Pulmonary artery endothelial cell (primary cell): ENCODE measurements around the gene DGKD. TPM values are rescaled to one million over a fixed set of nuclear protein-coding genes. Genes with fewer than 3 reads are reported as not detected.
"Not testable (repeated sequence)": the region's sequence is repeated elsewhere in the genome, so short reads cannot be mapped to it uniquely, and the experiment has no call there.

Source experiments
- DNase-seq: peaks from one replicate; pipeline ENCODE4 v3.0.0-alpha.2; 2011; ENCODE audit warnings: low read depth, low spot score
- total RNA-seq: library from RNA; depleted of rRNA; stranded (reverse); fragments of >200 nt; gene quantifications from 2 replicates; pipeline ENCODE4 v1.2.3, GENCODE V29; 2014

Gene DGKD, protein sequence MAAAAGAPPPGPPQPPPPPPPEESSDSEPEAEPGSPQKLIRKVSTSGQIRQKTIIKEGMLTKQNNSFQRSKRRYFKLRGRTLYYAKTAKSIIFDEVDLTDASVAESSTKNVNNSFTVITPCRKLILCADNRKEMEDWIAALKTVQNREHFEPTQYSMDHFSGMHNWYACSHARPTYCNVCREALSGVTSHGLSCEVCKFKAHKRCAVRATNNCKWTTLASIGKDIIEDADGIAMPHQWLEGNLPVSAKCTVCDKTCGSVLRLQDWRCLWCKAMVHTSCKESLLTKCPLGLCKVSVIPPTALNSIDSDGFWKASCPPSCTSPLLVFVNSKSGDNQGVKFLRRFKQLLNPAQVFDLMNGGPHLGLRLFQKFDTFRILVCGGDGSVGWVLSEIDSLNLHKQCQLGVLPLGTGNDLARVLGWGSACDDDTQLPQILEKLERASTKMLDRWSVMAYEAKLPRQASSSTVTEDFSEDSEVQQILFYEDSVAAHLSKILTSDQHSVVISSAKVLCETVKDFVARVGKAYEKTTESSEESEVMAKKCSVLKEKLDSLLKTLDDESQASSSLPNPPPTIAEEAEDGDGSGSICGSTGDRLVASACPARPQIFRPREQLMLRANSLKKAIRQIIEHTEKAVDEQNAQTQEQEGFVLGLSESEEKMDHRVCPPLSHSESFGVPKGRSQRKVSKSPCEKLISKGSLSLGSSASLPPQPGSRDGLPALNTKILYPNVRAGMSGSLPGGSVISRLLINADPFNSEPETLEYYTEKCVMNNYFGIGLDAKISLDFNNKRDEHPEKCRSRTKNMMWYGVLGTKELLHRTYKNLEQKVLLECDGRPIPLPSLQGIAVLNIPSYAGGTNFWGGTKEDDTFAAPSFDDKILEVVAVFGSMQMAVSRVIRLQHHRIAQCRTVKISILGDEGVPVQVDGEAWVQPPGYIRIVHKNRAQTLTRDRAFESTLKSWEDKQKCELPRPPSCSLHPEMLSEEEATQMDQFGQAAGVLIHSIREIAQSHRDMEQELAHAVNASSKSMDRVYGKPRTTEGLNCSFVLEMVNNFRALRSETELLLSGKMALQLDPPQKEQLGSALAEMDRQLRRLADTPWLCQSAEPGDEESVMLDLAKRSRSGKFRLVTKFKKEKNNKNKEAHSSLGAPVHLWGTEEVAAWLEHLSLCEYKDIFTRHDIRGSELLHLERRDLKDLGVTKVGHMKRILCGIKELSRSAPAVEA
- total RNA-seq = 6.9 and 9.1 TPM in 2 replicates

DNA sequence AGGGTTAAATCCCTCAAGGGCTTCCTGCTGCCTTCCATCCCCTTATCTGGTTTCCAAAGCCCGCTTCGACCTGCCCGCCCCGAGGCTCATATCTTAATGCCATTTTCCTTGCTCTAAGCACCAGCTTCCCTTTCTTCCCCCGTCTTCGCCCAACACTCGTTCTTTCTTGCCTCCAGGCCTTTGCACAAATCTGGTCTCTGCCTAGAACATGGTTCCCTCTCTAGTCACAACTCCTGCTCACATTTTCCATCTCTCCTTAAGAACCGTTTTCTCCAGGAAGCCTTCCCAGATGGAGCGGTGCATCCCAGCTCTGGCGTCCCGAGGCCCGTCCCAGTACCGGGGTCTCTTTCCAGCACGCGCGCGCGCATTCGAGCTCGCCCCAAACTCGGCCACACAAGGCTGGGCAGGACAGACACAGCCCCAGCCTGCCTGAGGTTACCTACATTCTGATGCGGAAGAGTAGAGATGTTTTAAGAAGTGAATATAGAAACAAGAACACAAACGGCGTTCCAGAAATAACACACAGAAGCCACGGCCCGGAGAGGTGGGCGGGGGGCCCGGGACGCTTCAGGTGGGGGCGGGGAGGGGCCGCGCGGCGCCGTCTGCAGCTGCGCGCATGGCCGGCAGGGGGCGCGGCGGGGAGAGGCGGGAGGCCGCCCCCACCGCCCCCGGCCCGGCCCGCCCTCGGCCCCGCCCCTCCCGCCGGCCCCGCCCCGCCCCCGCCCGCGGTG, at the start of gene DGKD:
Gene DGKD (plus strand): TSS at position 726 of the 731 bp plus-strand sequence. CDS start 25 bp downstream, outside the sequence.
- DNase-seq = no peak

DNA sequence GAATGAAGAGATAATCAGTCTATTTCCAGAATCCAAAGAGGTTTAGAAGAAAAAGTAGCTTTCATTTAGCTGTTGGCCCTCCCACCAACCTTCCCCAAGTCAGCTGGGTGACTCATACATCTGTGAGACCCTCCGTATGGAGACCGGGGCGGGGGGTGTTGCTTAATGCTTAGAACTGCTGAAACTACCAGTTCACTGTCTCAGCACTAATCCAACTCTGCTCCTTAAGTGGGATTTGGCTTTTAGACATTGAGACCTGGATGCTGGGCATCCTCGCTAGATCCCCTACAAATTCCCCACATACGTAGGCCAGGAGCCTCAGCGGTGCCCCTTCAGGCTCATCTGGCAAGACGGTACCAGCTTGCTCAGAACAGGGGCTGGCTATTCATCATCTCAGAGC, 46.7 kb upstream of the DGKD start, which contains the start of gene SAG:
Gene SAG (plus strand): TSS at position 252 of the 400 bp plus-strand sequence. CDS start 1,374 bp downstream, outside the sequence.
- no peak for DNase-seq

DNA sequence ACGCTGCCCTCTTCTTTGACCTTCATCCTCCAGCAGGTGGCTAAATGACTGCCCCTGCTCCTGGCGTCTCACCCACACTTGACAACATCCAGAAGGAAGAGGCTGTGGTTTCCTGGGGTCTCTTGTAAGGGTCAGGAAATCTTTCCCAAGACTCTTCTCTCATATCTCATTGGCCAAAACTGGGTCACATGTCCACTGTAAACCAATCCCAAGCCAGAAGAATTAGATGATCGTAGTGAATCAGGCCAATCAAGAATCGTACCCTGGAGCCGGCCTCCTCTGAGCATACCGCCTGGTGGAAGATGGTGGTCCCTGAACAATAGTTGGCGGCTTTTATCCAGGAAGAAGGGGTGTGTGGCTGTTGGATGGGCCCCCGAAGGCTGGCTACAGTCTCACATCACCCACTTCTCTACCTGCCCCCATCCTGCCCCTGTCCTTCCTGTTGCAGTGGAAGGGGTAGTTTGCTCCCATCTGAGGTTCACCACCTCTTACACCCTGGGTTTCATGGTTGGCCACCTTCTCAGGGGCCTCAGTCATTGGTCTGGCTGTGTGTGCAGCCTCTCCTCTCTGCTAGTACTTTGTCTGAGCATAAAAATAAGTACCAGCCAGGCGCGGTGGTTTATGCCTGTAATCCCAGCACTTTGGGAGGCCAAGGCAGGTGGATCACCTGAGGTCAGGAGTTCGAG, 42.9 kb upstream of the DGKD start:
- no peak for DNase-seq

DNA sequence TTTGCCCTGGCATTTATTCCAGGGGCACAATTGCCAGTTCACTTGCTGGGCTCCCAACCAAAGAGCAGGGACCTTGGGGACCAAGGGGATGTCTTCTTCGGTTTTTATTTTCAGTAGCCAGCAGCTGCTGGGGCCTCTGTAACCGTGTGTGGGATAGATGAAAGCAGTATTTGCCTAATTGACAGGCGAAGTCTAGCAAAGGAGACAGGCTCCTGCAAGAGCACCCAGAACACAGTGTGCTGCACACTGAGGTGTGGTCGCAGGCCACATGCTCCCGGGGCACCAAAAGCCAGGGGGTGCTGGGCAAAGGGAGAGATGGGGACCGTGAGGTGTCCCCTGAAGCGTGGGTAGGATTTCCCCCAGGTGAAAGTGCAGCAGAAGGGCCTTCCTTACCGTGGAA, 41.4 kb upstream of the DGKD start:
- no peak for DNase-seq

DNA sequence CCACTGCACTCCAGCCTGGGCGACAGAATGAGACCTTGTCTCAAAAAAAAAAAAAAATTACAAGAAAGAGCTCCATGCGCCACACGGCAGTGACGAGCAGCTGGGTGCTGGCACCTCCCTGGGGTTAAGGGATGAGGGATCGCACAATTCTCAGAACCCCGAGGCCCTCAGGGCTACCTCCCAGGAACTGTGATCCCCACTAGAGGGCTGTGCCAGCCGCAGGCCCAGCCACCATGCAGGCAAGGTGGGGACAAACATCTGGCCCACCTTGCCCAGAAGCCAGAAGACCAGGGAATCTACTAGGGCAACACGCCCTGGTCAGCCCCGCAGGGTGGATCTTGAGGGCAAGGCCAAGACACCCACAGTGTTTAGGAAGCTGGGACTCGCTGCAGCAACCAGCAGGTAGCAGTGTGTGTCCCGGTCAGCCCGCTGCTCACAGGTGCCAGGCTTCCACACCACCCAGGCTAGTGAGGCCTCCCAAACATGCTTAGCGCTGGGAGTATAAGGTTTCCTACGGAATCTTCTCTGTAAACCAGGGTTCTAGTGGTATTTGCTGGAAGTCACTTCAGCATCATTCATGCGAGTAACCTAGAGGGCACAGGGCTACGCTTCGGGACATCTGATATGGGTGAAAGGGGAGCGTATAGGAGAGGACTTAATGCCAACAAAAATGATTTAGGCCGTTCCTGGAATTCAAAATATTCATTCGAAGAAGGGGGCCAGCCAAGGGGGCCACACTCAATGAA, 39.9 kb upstream of the DGKD start:
- DNase-seq = no peak

DNA sequence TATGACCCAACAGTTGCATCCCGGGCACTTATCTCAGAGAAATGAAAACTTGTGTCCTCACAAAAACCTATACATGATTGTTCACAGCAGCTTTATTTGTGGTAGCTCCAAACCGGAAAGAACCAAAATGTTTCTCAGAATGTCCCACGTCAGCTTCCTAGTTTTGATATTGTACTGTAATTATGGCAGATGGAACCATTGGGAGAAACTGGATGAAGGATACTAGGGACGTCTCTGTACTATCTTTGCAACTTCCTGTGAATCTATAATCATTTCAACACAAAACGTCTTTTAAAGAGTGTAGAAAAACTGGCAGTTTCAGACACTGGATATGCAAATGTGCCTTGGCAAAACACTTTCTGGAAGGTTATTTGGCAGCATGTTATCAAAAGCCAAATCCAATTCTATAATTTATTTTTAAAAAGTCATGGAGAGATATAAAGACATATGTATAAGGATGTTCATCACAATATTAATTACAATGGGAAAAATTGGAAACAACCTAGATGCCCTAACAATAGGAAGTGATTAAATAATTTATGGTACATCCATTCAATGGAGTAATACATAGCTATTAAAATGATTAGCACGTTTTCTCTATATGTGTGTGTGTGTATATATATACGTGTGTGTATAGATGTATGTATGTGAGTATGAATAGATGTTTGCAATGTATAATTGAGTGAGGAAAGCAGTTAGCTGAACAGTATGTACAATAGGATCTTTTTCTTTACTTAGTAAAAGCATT, 36.9 kb upstream of the DGKD start:
- no peak for DNase-seq

DNA sequence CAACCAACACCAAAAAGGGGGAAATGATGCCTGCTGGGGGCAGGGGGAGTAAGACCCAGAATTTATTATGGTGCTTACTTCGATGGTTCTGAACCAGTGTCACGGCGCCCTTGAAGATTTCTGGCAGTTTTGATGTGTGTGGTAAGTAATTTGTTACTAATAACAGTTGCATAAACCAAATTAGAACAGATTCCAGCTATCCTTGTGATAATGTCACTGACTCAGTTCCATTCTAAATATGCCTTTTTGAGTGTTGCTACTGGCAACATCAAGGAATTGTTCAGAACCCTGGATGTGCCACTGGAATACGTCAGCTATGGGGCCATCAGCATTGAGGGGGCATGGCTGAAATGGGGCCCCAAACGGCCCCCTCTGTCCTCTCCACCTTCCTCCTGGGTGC, 35.0 kb upstream of the DGKD start:
- DNase-seq = no peak

DNA sequence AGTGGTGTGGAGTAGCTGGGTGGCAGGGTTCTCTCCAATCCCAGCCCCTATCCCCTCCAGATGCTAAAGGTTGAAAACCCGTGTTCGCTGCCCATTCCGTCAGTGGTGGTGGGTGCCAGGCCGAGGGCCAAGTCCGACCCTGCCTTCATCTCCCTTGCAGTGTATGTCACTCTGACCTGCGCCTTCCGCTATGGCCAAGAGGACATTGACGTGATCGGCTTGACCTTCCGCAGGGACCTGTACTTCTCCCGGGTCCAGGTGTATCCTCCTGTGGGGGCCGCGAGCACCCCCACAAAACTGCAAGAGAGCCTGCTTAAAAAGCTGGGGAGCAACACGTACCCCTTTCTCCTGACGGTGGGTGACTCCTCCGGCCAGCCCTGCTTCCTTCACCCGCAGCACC, 33.8 kb upstream of the DGKD start:
- no peak for DNase-seq

DNA sequence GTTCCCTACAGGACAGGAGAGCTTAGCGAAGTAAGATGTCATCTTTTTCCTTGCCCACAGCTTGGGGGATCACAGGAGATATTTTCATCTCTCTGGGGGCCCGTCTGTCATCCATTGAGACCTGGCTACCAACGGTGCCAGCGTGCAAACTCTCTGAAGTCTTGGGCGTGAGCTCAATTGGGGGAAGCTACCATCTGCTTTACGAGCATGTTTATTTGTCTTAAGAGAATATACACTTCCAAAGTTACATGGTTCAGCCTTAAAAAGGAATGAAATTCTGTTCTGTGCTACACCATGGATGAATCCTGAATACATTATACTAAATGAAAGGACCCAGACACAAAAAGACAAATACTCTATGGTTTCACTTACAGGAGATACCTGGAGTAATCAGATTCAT, 33.1 kb upstream of the DGKD start:
- no peak for DNase-seq

DNA sequence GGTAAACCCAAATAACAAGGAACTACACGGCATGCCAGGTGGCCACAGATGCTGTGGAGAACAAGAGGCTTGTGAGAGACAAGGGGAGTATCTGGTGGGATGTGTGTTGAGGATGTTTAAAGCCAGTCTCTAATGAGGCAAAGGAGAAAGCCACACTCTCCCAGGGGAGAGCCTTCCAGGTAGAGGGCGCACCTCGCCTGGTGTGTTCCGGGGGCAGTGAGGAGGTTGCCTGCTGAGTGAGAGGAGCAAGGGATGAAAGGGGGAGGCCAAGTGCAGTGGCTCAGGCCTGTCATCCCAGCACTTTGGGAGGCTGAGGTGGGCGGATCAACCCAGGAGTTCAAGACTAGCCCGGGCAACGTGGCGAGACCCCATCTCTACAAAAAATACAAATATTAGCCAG, 30.4 kb upstream of the DGKD start:
- no peak for DNase-seq

DNA sequence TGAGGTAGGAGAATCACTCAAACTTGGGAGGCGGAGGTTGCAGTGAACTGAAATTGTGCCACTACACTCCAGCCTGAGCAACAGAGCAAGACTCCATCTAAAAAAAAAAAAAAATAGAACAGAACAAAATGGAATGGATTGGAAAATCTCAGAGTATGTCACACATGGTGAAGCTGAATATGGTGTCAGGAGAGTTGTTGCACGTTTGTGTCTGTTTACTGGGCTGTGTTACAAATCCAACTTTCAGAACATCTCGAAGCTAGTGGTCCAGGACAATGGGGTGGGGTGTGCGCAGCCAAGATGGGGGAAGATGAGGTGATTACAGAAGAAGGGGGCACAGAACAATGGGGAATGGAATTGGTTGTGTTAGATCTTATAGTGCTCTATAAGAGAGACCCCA, 29.0 kb upstream of the DGKD start:
- DNase-seq = no peak

DNA sequence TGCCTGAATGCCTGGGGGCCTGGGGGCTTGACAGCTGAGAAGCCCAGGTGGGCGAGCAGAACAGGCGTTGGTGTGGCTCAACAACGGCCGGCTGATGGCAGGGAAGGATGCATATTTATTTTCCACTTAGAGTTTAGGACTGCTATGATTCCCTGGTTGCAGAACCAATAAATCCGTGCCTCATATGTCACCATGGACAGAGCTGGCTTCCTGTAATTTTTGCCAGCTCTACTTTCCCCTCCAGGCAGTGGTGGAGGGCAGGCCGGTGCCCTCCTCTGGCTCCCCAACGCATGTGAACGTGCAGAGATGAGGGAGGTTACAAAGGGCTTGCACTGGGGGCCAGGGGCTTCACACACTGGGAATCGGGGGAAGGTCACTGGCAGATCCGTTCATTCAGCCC, 28.5 kb upstream of the DGKD start:
- no peak for DNase-seq

DNA sequence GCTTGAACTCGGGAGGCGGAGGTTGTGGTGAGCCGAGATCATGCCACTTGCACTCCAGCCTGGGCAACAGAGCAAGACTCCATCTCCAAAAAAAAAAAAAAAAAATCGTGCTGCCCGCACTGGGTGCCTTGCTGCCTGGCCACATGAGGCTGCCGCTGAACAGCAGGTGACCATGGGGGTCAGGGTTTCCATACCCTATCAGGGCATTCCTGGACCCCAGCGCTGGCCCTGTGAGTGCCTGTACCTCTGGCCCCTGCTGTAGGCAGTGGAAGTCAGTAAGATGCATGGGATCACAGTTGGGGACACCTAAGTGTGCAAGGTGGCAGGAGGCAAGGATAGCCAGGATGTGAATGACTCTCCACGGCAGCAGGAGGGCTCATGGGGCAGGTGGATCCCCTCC, 27.8 kb upstream of the DGKD start:
- no peak for DNase-seq

DNA sequence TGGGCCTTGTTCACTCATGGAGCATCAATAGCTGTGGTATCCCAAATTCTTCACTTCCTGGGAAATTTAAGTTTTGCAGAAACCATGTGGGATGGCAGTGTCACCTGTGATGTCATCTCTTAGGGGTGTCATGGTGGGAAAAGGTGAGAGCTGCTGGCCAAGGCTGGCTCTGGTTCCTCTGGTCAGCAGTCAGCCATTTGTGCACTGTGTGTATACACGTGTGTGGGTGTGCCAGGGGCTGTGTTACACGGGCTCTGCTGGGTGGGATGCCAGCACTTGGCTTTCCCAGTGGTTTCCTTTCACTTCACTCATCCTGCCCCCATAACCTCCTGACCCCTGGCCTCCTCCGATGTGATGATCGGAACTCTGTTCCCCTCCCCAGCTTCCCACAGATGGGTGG, 25.4 kb upstream of the DGKD start:
- DNase-seq = no peak

DNA sequence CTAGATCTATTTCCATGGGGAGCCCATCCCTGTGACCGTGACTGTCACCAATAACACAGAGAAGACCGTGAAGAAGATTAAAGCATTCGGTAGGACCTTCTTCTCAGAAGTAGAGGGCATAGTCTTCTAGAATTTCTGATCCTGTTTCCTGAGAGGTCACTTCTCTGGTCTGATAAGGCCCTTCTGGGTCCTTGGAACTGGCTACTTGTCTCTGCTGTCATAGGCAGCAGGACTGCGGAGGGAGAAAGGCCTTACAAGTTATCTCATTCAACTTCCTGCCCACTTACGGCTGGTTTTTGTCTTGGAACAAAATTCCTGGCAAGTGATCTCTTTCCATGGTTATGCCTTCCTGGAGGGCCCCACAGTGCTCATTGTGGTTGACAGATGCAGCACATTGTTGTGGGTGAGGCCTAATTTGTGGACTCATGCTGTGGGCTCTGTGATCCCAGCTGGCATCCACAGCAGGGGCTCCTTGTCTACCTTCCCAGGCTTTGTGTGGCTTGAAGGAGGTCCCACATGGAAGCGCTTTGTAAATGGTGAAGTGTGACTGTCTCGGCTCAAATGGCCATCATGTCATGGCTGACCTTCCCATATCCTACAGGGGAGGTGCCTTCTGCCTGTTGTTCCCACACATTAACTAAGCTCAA, 24.7 kb upstream of the DGKD start:
- no peak for DNase-seq

DNA sequence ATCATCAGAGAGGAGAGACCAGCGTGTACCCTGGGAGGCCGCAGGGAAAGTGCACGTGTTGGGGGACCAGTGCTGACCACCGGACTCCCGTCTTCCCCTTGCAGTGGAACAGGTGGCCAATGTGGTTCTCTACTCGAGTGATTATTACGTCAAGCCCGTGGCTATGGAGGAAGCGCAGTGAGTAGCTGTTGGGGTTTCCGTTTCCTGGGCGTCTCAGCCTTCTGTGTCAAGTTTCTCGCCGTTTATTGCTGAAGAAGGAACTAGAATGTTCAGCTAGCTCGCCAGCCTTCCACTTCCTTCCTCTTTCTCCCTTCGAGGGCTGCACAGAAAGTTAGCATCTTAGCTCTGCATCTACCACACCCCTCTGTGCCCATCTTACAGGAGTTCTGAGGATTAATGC, 22.8 kb upstream of the DGKD start:
- DNase-seq = no peak

DNA sequence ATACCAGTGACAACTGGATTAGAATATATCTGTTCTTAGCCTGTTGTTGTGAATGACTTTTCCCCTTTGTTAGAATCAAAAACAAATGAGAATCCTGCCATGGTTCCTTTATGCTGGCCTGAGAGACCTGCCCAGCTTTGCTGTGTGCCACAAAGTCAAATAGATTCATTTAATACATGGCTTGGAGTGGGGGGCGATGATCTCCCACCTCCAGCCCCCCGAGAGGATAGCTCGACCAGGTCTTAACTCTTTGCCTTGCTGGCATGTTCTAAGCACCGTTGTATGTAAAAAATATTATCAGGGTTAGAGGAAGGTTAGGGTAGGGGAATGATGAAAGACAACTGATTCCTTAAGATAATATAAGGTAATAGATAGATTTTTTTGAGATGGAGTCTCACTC, 22.2 kb upstream of the DGKD start:
- no peak for DNase-seq

DNA sequence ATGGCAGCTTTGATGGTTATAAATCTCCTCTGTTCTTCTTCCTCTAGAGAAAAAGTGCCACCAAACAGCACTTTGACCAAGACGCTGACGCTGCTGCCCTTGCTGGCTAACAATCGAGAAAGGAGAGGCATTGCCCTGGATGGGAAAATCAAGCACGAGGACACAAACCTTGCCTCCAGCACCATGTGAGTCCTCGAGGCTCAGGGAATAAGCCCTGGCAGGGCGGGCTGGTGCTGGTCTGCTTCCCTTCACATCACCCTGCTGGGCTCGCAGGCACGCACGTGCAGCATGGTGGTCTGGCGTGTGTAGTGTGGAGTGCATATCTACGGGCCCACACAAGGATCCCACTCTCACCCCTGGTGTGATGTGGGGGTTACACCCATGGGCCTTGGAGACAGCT, 19.4 kb upstream of the DGKD start:
- no peak for DNase-seq

DNA sequence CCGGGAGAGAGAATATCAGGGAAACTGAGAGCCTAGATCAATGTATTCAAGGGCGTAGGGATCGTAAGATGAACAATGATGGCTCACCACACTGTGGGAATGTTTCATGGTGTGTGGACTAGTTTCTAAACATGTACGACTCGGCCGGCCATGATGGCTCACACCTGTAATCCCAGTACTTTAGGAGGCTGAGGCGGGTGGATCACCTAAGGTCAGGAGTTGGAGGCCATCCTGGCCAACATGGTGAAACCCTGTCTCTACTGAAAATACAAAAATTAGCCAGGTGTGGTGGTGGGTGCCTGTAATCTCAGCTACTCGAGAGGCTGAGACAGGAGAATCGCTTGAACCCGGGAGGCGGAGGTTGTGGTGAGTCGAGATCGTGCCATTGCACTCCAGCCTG, 18.2 kb upstream of the DGKD start:
- not testable (repeated sequence) for DNase-seq
